Activated CD8-positive, alpha-beta memory T cell treated with anti-CD3 and anti-CD28 coated beads for 36 hours (primary cell): Measurements from ENCODE around the gene NUDT2. TPM values are rescaled to one million over a fixed set of nuclear protein-coding genes. Genes with fewer than 3 reads are reported as not detected.

Source experiments
- CTCF ChIA-PET: fragments of 350-600 bp; sonication (Branson Sonifier 250); formaldehyde crosslinking; loops from one replicate; lab custom pipeline; 2021; ENCODE audit warnings: antibody characterized with exemption; lab: Charles Lee
- POLR2A ChIA-PET: fragments of 350-600 bp; sonication (Branson Sonifier 250); formaldehyde crosslinking; loops from one replicate; lab custom pipeline; 2021; ENCODE audit warnings: antibody characterized with exemption; lab: Charles Lee
- total RNA-seq, 2 experiments: library from RNA; stranded (reverse); gene quantifications; one replicate each; pipeline ENCODE4 v1.2.3, GENCODE V29; 2021

NUDT2 gene
- total RNA-seq, 2 experiments from 2014 or later, result 30.3 to 30.8 TPM

GRCh38 chr9:34378376-34379060, 49.1 kb downstream of the NUDT2 start:
- ChIA-PET POLR2A (no interaction called here), CTCF (interaction anchor here (0.7 to 2.2 kb wide), 11 partner anchors 14 to 611 kb away, joined by 3 to 8 read pairs (median 3); partner anchors contain the start of genes DNAI1, DNAJB5 and FAM219A)

DNA sequence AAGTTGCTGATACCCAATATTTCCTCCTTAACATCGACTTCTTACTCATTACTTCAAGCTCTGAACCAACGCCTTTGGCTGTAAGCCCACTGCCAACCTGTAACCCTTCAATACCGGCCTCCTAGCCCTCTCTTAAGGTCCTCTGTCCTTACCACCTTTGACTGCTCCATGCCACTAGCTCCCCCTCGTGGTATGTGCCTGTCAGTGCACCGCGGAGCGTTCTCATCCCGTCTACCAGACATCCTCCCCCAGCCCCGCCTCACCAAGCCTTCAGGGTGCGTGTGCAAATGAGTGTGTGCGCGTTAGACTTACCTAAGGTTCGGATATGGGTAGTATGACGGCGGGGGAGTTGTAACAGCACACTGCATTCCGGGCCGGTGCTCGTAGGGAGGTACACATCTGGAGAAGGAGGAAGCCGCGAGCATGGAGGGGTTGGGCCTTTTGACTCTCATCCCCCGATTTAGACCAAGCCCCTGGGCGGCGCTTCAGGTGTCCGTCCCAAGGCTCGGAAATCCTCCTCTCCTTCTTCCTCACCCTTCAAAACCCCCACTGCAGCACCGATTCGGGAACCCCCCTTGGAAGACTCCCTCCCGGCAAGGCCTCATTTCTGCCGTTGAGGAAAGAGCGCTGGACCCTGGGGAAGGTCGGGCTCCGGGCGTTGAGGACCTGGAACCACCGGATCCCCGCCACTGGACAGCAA, 50.1 kb downstream of the NUDT2 start:
- POLR2A ChIA-PET, result no interaction called here
- CTCF ChIA-PET, result interaction anchor here (0.5 to 2.2 kb wide), 12 partner anchors 13 to 610 kb away, joined by 3 to 8 read pairs (median 3); partner anchors contain the start of genes DNAI1, DNAJB5 and FAM219A

DNA sequence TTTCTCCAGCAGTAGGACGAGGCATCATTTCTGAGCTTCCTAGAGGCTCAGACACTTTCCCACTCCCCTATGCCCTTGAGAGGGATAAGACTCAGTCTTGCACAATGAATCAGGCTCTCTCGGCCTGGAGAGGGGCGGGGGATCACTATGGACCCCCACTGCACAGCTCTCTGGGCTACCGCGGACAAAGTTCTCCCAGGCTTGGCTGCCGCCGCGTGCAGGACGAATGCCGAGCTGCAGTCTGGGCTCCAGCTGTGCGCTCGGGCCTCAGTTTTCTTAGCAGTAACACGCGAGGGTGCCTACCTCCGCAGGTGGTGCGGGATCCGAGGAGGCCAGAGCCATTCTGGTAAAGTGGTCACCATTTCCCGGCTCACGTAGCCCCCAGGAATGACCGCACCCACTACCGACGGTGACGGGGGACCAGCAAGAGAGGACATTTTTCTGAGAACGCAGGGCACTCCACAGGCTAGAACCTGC, 50.7 kb downstream of the NUDT2 start:
- POLR2A ChIA-PET, result no interaction called here
- CTCF ChIA-PET, result interaction anchor here (0.5 to 2.2 kb wide), 3 partner anchors 12 to 332 kb away, joined by 3 to 8 read pairs (median 5); no protein-coding TSS in a partner anchor

DNA sequence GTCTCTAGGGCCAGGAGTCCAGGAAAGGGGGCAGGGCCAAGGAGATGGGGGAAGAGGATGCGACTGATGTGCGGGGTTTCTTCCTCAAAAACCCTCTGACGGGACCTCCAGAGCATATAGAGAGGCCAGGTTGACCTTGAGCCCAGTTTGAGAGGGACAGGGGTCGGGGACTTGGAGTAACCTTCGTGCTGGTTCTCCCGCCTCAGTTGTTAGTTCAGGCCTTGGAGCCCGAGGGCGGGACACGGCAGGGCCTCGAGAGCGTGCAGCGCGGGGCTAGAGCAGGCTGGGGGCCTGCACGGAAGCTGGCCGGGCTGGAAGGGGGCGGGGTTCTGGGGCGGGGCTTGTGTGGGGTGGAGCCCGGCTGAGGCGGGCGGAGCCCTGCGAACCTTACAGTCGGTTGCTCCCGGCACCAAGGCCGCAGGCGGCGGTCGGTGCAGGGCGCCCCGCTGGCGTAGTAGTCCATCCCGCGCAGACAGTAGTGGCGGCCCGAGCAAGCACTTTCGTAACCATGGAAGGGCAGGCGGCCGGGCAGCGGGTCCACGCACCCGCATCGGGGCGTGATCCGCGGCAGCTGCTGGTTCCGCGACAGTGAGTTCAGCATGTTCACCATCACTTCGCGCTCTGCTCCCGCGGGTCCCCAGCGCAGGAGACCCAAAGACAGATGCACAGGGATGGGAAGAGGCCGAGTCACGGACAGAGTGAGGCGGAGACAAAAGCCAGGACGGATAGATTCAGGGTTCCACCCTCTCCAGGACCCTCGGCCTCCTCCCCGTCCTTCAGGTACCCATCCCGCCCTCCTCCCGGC, 51.3 kb downstream of the NUDT2 start:
- ChIA-PET CTCF (interaction anchor here (0.7 to 1.7 kb wide), 2 partner anchors 12 to 23 kb away, joined by 3 to 5 read pairs; no protein-coding TSS in a partner anchor), POLR2A (no interaction called here)

GRCh38 chr9:34381323-34381722, 52.0 kb downstream of the NUDT2 start:
- POLR2A ChIA-PET, result no interaction called here

DNA sequence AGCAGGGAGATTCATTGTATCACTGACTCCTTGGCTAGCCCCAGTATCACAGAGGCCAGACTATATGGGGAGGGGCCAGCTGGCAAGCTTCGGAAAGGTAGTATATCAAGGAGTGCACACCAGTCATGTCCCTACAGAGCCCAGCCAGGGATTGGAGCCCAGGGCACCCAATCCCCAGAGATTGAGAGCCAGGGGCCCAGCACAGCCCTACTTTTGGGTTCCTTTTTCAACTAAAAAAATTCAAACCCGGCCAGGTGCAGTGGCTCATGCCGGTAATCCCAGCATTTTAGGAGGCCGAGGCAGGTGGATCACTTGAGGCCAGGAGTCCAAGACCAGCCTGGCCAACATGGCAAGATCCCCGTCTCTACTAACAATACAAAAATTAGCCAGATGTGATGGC, 52.7 kb downstream of the NUDT2 start:
- CTCF ChIA-PET, result interaction anchor here (1.3 kb wide), 1 partner anchor 21 kb away, joined by 3 read pairs; no protein-coding TSS in a partner anchor
- POLR2A ChIA-PET, result no interaction called here

More at GRCh38 chr9:34381323-34381722, 52.0 kb downstream of the NUDT2 start:
- CTCF ChIA-PET, result no interaction called here

DNA sequence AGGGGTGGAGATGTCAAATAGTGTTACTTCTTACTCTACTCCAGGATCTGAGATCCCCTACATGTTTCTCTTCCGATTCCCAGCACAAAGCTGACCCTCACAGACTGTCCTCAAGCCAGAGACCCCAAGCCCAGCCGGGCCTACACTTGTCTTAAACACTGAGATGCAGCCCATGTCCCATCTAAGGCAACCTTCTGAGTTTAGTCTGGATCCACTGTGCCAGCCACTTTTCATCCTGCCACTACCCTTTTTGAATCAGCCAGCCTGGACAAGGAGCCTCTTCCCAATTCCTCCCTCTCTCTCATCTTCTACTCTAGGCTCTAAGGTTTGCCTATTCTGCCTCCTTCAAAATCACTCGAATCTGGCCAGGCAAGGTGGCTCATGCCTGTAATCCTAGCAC, 53.5 kb downstream of the NUDT2 start:
- ChIA-PET POLR2A (interaction anchor here (0.6 kb wide), 1 partner anchor 696 kb away, joined by 3 read pairs; no protein-coding TSS in a partner anchor), CTCF (interaction anchor here (0.6 to 1.3 kb wide), 2 partner anchors 21 to 301 kb away, joined by 3 read pairs; no protein-coding TSS in a partner anchor)

DNA sequence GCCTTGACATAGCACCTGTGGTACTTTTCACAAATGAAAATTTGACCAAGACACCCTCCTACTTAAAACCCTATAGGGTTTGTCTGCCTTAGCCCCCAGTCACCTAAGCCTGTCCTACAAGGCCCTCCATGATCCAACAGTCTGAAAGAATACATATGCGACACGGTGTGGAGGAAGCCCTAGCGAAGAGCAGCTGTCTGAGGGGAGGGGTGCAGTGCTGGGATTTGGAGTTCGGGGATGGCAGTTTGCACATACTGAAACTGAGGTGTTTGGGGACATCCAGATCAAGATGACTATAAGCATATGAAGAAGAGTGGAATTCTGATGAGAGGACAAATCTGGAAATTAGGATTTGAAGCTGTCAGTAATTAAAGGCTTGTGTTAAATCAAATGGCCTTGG, 54.5 kb downstream of the NUDT2 start:
- ChIA-PET CTCF (no interaction called here), POLR2A (no interaction called here)

GRCh38 chr9:34384368-34385165, 55.2 kb downstream of the NUDT2 start:
- POLR2A ChIA-PET, result no interaction called here

DNA sequence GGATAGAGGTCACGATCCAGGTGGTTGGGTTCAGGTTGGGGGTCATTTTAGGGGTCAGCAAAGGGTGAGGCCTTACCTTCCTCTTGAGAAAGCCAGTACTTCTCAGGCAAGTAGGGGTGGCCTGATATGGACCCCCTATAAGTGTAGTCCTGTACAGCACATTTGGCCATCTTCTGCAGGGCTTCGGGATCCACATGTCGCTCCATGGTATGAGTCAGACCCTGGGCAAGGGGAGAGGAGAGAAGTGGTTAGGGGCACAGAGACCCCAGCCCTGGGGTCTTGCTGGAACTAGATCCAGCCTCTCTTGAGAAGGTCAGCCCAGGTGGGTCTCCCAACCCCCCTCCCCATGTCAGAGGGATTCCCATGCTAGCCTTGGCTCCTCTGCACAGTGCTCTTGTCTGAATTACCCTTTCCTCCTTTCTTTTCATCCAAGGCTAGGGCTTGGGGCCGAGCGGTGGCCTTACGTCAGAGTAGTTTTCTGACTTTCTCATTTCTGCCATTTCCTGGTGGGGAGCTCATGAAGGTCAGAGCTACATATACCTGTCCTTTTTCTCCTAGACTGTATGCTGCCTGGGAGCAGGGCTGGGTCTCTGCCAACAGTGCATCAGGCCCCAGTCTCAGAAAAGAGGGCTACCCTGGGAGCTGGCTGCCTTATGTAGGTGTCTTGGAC, 56.3 kb downstream of the NUDT2 start:
- POLR2A ChIA-PET, result no interaction called here
- CTCF ChIA-PET, result no interaction called here

More at GRCh38 chr9:34384368-34385165, 55.2 kb downstream of the NUDT2 start:
- CTCF ChIA-PET, result no interaction called here

DNA sequence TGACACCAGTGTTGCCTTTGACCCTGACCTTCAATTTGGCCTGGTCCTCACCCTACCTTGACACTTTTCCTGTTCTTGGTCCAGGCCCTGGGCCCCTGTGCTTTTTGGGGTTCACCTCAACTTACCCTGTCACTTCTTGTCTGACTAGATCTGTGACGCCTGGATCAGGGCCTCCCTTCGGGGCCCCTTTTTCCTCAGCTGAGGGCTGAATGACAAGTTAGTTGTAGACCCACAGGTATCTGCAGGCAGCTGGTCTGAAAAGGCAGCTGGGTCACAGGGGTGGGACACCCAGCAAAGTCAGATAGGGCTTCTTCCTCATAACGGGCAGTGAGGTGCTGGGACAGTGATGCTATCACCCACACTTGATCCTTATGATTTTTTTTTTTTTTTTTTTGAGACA, 57.3 kb downstream of the NUDT2 start:
- POLR2A ChIA-PET, result no interaction called here
- CTCF ChIA-PET, result no interaction called here

- CTCF ChIA-PET, result no interaction called here
- POLR2A ChIA-PET, result no interaction called here
These were observed 57.9 kb downstream of the NUDT2 start for GRCh38 chr9:34387239-34387638.

DNA sequence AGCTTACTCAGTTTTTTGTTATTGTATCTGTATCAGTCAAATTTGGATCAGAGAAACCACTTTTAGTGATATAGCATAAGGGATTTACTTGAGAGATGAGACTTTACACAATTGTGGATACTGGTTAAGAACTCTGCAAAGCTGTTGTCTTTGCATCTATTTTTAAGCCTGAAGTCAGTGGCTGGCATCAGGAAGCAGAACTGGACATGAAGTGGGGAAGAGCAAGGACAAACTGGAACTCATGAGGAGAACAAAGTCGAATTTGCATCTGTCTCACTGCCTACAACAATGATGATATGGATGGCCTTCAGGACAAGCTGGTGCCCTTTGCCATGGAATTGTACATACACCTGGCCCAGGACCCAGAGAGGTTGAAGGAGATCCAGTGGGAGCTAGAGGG, 63.1 kb downstream of the NUDT2 start:
- ChIA-PET CTCF (interaction anchor here (1.6 kb wide), 1 partner anchor 13 kb away, joined by 5 read pairs; no protein-coding TSS in a partner anchor), POLR2A (no interaction called here)

Other genes starting within 250 kb of the NUDT2 start
- 10 to 100 TPM; 43.9 to 46.8 TPM for gene DCAF12, start 202.9 kb upstream of the NUDT2 start, total RNA-seq
- 10 to 100 TPM; 35.7 to 35.9 TPM for gene UBAP1, start 150.5 kb upstream of the NUDT2 start, total RNA-seq
- gene KIF24, start 301 bp upstream of the NUDT2 start, total RNA-seq, result 1 to 10 TPM; 7.1 to 7.2 TPM
- 1 to 10 TPM; 3.3 to 3.8 TPM for gene MYORG, start 47.3 kb downstream of the NUDT2 start, total RNA-seq
- 1 to 10 TPM; 8.4 to 8.7 TPM for gene FAM219A, start 129.0 kb downstream of the NUDT2 start, total RNA-seq
- not detected for gene DNAI1, start 129.2 kb downstream of the NUDT2 start, total RNA-seq
- gene ENHO, start 193.4 kb downstream of the NUDT2 start, total RNA-seq, result under 1 TPM; 0.38 to 0.61 TPM